Esophagus squamous epithelium (tissue), 5 donors: Measurements from ENCODE around the gene FCRL2. TPM values are rescaled to one million over a fixed set of nuclear protein-coding genes. Genes with fewer than 3 reads are reported as not detected.

Source experiments
- DNase-seq: peaks from one replicate; lab custom pipeline; 2025; lab: John Stamatoyannopoulos, UW
- H3K27ac ChIP-seq, 4 donors: fragments of 200-600 bp; sonication (generic); one replicate each; pipeline ENCODE4 v1.5.1; 2016 to 2019; ENCODE audit warnings: mild to moderate bottlenecking in 1 of 4
- H3K27me3 ChIP-seq, 4 donors: fragments of 200-600 bp; sonication (generic); 1 replicate in 3 of 4; 2 replicates in 1 of 4; pipeline versions ENCODE4 v1.5.1 to v1.6.0; 2017 to 2021; ENCODE audit warnings: antibody characterized with exemption in 1 of 4
- H3K36me3 ChIP-seq, 3 donors: fragments of 200-600 bp; sonication (generic); one replicate each; pipeline ENCODE4 v1.5.1; 2016 to 2019
- H3K4me1 ChIP-seq, 3 donors: fragments of 200-600 bp; sonication (generic); one replicate each; pipeline ENCODE4 v1.5.1; 2017 to 2019
- H3K4me3 ChIP-seq, 4 donors: fragments of 200-600 bp; sonication (generic); 1 replicate in 3 of 4; 2 replicates in 1 of 4; pipeline ENCODE4 v1.5.1; 2016 to 2019; ENCODE audit warnings: mild to moderate bottlenecking in 2 of 4, moderate library complexity in 1 of 4
- H3K9me3 ChIP-seq, 3 donors: fragments of 200-600 bp; sonication (generic); one replicate each; pipeline ENCODE4 v1.5.1; 2016 to 2019
- POLR2A ChIP-seq, 4 donors: fragments of 450-650 bp; IDR thresholded peaks; one replicate each; pipeline ENCODE4 v1.6.1; 2017; ENCODE audit warnings: antibody characterized with exemption in 4 of 4, mild to moderate bottlenecking in 4 of 4, moderate library complexity in 3 of 4
- WGBS, 2 donors: methylation state at CpG; one replicate each; pipeline ENCODE4 v1.1.5; 2018; 5-methylcytosine and 5-hydroxymethylcytosine counted together
- intact Hi-C: fragments of 100-400 bp; cut with DNase I; formaldehyde crosslinking; loops from one replicate; pipeline ENCODE4 v1.15.0; 2022
- total RNA-seq, 4 donors: library from RNA; depleted of rRNA; stranded (reverse); fragments of >200 nt; gene quantifications; one replicate each; pipeline ENCODE4 v1.1.0, GENCODE V29; 2016
- TF ChIP-seq, protein P1 (sequence below), 6 experiments: fragments of 450-650 bp in 4 of 6; fragments of 200-600 bp in 2 of 6; sonication (generic) in 2 of 6; IDR thresholded peaks; one replicate each; pipeline ENCODE4 v1.5.1; 2016 to 2019; ENCODE audit warnings: antibody characterized with exemption in 6 of 6, mild to moderate bottlenecking in 4 of 6, moderate library complexity in 4 of 6
- donor health status: DM: yes; HTN: yes; CAD: no.

Gene FCRL2
- total RNA-seq, 4 donors from 2014 or later: 0.19 to 0.32 TPM; not detected in 2

- Histone ChIP-seq H3K4me3 (no peak overlapping the region), H3K27me3 (no peaks in the 10 kb centered on the region), H3K4me1 (no peaks in the 10 kb centered on the region), H3K36me3 (no peaks in the 10 kb centered on the region), H3K27ac (no peak overlapping the region), H3K9me3 (no peaks in the 10 kb centered on the region)
- WGBS, 2 donors: 61 to 74% methylated on average over 3 of the region's 3 CpGs
- TF ChIP-seq POLR2A (IDR thresholded peaks at IDR 0.05): no peak
- TF ChIP-seq, protein P1, sequence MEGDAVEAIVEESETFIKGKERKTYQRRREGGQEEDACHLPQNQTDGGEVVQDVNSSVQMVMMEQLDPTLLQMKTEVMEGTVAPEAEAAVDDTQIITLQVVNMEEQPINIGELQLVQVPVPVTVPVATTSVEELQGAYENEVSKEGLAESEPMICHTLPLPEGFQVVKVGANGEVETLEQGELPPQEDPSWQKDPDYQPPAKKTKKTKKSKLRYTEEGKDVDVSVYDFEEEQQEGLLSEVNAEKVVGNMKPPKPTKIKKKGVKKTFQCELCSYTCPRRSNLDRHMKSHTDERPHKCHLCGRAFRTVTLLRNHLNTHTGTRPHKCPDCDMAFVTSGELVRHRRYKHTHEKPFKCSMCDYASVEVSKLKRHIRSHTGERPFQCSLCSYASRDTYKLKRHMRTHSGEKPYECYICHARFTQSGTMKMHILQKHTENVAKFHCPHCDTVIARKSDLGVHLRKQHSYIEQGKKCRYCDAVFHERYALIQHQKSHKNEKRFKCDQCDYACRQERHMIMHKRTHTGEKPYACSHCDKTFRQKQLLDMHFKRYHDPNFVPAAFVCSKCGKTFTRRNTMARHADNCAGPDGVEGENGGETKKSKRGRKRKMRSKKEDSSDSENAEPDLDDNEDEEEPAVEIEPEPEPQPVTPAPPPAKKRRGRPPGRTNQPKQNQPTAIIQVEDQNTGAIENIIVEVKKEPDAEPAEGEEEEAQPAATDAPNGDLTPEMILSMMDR (IDR thresholded peaks at IDR 0.05): no peak
- intact Hi-C loops: no loop called here
- no peak for DNase-seq
Observed at GRCh38 chr1:157784801-157785200, 7.9 kb upstream of the FCRL2 start.

DNA sequence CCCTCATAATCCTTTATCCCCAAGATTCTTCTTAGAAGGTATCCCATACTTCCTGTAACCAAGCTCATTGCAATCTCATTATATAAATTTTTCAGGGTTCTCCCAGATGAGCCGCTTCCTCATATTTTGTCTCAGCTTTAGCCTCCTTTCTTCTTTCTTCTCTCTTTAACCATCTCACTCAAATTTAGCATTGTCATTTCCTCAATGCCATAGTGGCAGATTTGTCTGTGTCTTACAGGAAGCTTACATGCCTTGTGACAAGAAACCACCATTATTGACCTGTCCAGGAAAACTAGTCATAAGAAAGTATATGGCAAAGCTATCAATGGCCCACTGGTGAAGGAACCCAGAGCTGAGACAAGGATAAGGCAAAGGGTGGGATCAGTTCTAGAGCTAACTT is 6.0 kb upstream of the FCRL2 start:
- H3K4me3 ChIP-seq: no peak overlapping the region
- no peak overlapping the region for H3K27ac ChIP-seq
- no peaks in the 10 kb centered on the region for H3K36me3 ChIP-seq
- 71 to 77% methylated on average over 1 of the region's 1 CpG for WGBS, 2 donors
- H3K9me3 ChIP-seq: no peaks in the 10 kb centered on the region
- TF ChIP-seq, protein P1 (IDR thresholded peaks at IDR 0.05): no peak
- no peak for TF ChIP-seq POLR2A (IDR thresholded peaks at IDR 0.05)
- intact Hi-C loops: no loop called here
- no peaks in the 10 kb centered on the region for H3K4me1 ChIP-seq
- H3K27me3 ChIP-seq: no peaks in the 10 kb centered on the region
- no peak for DNase-seq

DNA sequence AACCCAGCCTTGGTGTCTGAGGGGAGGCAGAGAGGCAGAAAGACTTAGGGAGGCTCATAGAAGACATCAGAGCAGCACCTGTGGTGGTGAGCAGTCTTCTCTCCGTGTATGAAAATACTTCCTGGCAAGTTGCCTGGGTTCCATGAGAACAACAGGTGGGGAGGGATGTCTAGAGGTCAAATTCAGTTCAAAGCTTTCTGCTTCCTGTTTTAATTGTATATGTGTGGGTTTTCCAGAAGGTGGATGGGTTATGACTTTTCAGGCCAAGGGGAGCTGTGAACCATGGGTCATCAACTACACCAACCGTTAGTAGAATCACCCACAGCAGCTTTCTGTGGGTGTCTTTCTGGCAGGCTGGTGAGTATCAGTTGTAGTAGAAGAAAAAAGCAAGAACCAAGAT is 4.1 kb upstream of the FCRL2 start:
- Histone ChIP-seq H3K36me3 (no peaks in the 10 kb centered on the region), H3K27me3 (no peaks in the 10 kb centered on the region), H3K9me3 (no peaks in the 10 kb centered on the region), H3K4me3 (no peak overlapping the region), H3K4me1 (no peaks in the 10 kb centered on the region), H3K27ac (no peak overlapping the region)
- intact Hi-C loops: no loop called here
- no peak for DNase-seq
- no peak for TF ChIP-seq POLR2A (IDR thresholded peaks at IDR 0.05)
- TF ChIP-seq, protein P1 (IDR thresholded peaks at IDR 0.05): no peak
- 24 to 42% methylated on average over 2 of the region's 2 CpGs for WGBS, 2 donors

DNA sequence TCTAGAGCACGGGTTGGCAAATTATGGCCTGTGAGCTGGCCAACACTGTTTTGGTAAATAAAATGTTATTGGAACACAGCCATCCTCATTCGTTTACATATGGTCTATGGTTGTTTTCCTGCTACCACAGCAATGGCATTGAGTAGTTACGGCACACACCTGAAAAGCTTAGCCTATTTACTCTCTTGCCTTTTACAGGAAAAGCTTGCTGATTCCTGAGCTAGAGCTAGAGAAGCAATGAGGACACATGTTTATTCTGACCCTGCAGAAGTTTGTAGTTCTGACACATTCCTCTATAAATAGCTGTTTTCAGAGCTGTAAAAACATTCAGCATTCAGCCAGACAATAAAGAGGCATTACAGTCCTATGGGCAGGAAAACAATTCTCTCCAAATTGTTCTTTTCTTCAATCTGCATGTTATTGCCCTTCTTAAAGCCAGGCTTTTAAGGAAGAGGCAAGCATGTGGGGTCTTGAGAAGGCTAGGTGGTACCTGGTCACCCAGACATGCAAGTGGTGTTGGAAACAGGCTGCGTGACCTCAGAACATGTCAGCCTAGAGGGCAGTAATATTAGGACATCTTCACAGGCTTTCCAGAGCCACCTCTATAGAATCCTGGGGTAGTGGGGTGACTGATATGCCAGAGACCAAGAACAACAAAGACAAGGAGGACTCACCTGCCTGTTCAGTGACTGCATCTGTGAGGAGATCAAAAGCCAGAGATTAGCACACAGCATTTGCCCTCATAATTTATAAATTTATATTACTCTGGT is 1.6 kb downstream of the FCRL2 start:
- H3K27ac ChIP-seq: no peak overlapping the region
- intact Hi-C loops: no loop called here

GRCh38 chr1:157774412-157774811 is 2.5 kb downstream of the FCRL2 start:
- 60 to 63% methylated on average over 2 of the region's 2 CpGs for WGBS, 2 donors

More for the DNA sequence above, 1.6 kb downstream of the FCRL2 start:
- Histone ChIP-seq H3K4me3 (no peak overlapping the region), H3K36me3 (no peaks in the 10 kb centered on the region), H3K4me1 (no peaks in the 10 kb centered on the region), H3K27me3 (no peaks in the 10 kb centered on the region), H3K9me3 (no peaks in the 10 kb centered on the region)
- WGBS, 2 donors: 61 to 64% methylated on average over 4 of the region's 4 CpGs
- DNase-seq: no peak
- TF ChIP-seq, protein P1 (IDR thresholded peaks at IDR 0.05): no peak
- no peak for TF ChIP-seq POLR2A (IDR thresholded peaks at IDR 0.05)

More at GRCh38 chr1:157774412-157774811, 2.5 kb downstream of the FCRL2 start:
- no peak overlapping the region for H3K27ac ChIP-seq
- intact Hi-C loops: no loop called here
- H3K4me1 ChIP-seq: no peaks in the 10 kb centered on the region
- DNase-seq: no peak
- H3K4me3 ChIP-seq: no peak overlapping the region
- H3K27me3 ChIP-seq: no peaks in the 10 kb centered on the region
- no peaks in the 10 kb centered on the region for H3K9me3 ChIP-seq
- TF ChIP-seq, protein P1 (IDR thresholded peaks at IDR 0.05): no peak
- no peak for TF ChIP-seq POLR2A (IDR thresholded peaks at IDR 0.05)
- no peaks in the 10 kb centered on the region for H3K36me3 ChIP-seq
